Stimulated activated CD8-positive, alpha-beta memory T cell treated with anti-CD3 and anti-CD28 coated beads, Interleukin-15, amount 100 ng/mL, for 4 hours (primary cell): ENCODE results near the gene NME4.

Source experiments
- DNase-seq, 2 donors: peaks; one replicate each; pipeline ENCODE4 v3.0.0-alpha.2; 2020; ENCODE audit warnings: low read depth in 2 of 2

Gene NME4

GRCh38 chr16:426906-427249 lies 29.9 kb downstream of the NME4 start:
- DNase-seq: no peak

- no peak for DNase-seq
Observed at GRCh38 chr16:427250-427649, 30.3 kb downstream of the NME4 start.

GRCh38 chr16:430904-431303 lies 33.9 kb downstream of the NME4 start:
- DNase-seq: no peak

GRCh38 chr16:440627-441026 lies 43.6 kb downstream of the NME4 start:
- DNase-seq: no peak

- DNase-seq: no peak
Observed at GRCh38 chr16:441447-441846, 44.4 kb downstream of the NME4 start.

- DNase-seq: no peak
Observed at GRCh38 chr16:442976-443375, 46.0 kb downstream of the NME4 start.

- no peak for DNase-seq
Observed at GRCh38 chr16:444027-444426, 47.0 kb downstream of the NME4 start.

GRCh38 chr16:445566-445965 lies 48.6 kb downstream of the NME4 start:
- DNase-seq: no peak
